22Rv1 (cell line): Measurements from ENCODE around the gene SLC39A8.

Experiments used
- CTCF ChIP-seq: fragments of 450-650 bp; IDR thresholded peaks from 2 replicates; pipeline ENCODE4 v1.5.1; 2017; ENCODE audit warnings: mild to moderate bottlenecking
- ZFX ChIP-seq: fragments of 450-650 bp; IDR thresholded peaks from 2 replicates; pipeline ENCODE4 v1.6.1; 2017; ENCODE audit warnings: antibody characterized with exemption, borderline replicate concordance

- TF ChIP-seq CTCF (no peak), ZFX (no peak)
Measured at GRCh38 chr4:102259081-102259480, 86.2 kb downstream of the SLC39A8 start.
